ENCODE data around the gene ADAMTSL3.
"Not testable (repeated sequence)": the region's sequence is repeated elsewhere in the genome, so short reads cannot be mapped to it uniquely, and the experiment has no call there.

- TF ChIP-seq POLR2A (IDR thresholded peaks at IDR 0.05; ENCODE audit: low read length); GATA1 (IDR thresholded peaks at IDR 0.05; ENCODE audit: low read depth, low read length): not testable (repeated sequence)
These were observed 103.4 kb downstream of the ADAMTSL3 start for GRCh38 chr15:83757291-83757690.

Measured in erythroblast (primary cell).